Stimulated activated CD8-positive, alpha-beta memory T cell treated with anti-CD3 and anti-CD28 coated beads, Interleukin-12 subunit alpha, Interleukin-12 subunit beta, amount 100 ng/mL, for 4 hours (primary cell): ENCODE data around the gene SSR1.
"Not testable (repeated sequence)": the region's sequence is repeated elsewhere in the genome, so short reads cannot be mapped to it uniquely, and the experiment has no call there.

Experiments
- DNase-seq: peaks from one replicate; pipeline ENCODE4 v3.0.0-alpha.2; 2020; ENCODE audit warnings: low read depth

The SSR1 gene

GRCh38 chr6:7312616-7313504 lies at the start of gene SSR1:
Gene SSR1 (minus strand): TSS chr6:7313199. CDS start chr6:7313120, 79 bp downstream.
- DNase-seq, result peak; percentile 93

- not testable (repeated sequence) for DNase-seq
Observed at GRCh38 chr6:7351916-7352315, 38.9 kb upstream of the SSR1 start.

- not testable (repeated sequence) for DNase-seq
Observed at GRCh38 chr6:7350591-7350990, 37.6 kb upstream of the SSR1 start.

GRCh38 chr6:7347551-7347997 lies 34.6 kb upstream of the SSR1 start:
- DNase-seq, result not testable (repeated sequence)

GRCh38 chr6:7344773-7345450 lies 31.9 kb upstream of the SSR1 start:
- not testable (repeated sequence) for DNase-seq

GRCh38 chr6:7343546-7344475 lies 30.8 kb upstream of the SSR1 start:
- no peak for DNase-seq

- no peak for DNase-seq
Observed at GRCh38 chr6:7341989-7342742, 29.2 kb upstream of the SSR1 start.

- no peak for DNase-seq
Observed at GRCh38 chr6:7341271-7341670, 28.3 kb upstream of the SSR1 start.

- not testable (repeated sequence) for DNase-seq
Observed at GRCh38 chr6:7339007-7339732, 26.2 kb upstream of the SSR1 start.

- no peak for DNase-seq
Observed at GRCh38 chr6:7338031-7338430, 25.0 kb upstream of the SSR1 start.

- no peak for DNase-seq
Observed at GRCh38 chr6:7335519-7335918, 22.5 kb upstream of the SSR1 start.

- no peak for DNase-seq
Observed at GRCh38 chr6:7334685-7335084, 21.7 kb upstream of the SSR1 start.

GRCh38 chr6:7332090-7332745 lies 19.2 kb upstream of the SSR1 start:
- no peak for DNase-seq

GRCh38 chr6:7331452-7331851 lies 18.5 kb upstream of the SSR1 start:
- DNase-seq, result no peak

GRCh38 chr6:7328243-7328642 lies 15.2 kb upstream of the SSR1 start:
- DNase-seq, result no peak

- DNase-seq, result no peak
Observed at GRCh38 chr6:7325750-7326149, 12.8 kb upstream of the SSR1 start.

GRCh38 chr6:7324520-7324919 lies 11.5 kb upstream of the SSR1 start:
- DNase-seq, result no peak

GRCh38 chr6:7323074-7323473 lies 10.1 kb upstream of the SSR1 start:
- DNase-seq, result no peak

GRCh38 chr6:7321866-7322265 lies 8.9 kb upstream of the SSR1 start:
- not testable (repeated sequence) for DNase-seq

- not testable (repeated sequence) for DNase-seq
Observed at GRCh38 chr6:7319406-7319805, 6.4 kb upstream of the SSR1 start.
